Type B pancreatic cell (in vitro differentiated cells): ENCODE measurements around the gene MICALL1. TPM values are rescaled to one million over a fixed set of nuclear protein-coding genes. Genes with fewer than 3 reads are reported as not detected.
A peak's percentile ranks its signal among the peaks of the same experiment; 100 is the strongest.

ENCODE experiments used
- DNase-seq: peaks from one replicate; pipeline ENCODE4 v3.0.0; 2021; ENCODE audit warnings: mixed read lengths; ENCODE audit not compliant: unreplicated experiment; ENCODE audit errors: extremely low spot score
- H3K27ac Mint-ChIP-seq: 2 replicates; pipeline ENCODE4 v1.8.0; 2021; ENCODE audit warnings: mild to moderate bottlenecking, mixed read lengths
- H3K27me3 Mint-ChIP-seq: 2 replicates; pipeline ENCODE4 v1.8.0; 2021; ENCODE audit warnings: mixed read lengths
- H3K36me3 Mint-ChIP-seq: 2 replicates; pipeline ENCODE4 v1.8.0; 2021; ENCODE audit warnings: mixed read lengths
- H3K4me1 Mint-ChIP-seq: one replicate; pipeline ENCODE4 v1.8.0; 2021; ENCODE audit warnings: mixed read lengths; ENCODE audit not compliant: unreplicated experiment
- H3K4me3 Mint-ChIP-seq: 2 replicates; pipeline ENCODE4 v1.8.0; 2021; ENCODE audit warnings: mild to moderate bottlenecking, mixed read lengths
- H3K9me3 Mint-ChIP-seq: 2 replicates; pipeline ENCODE4 v1.8.0; 2021; ENCODE audit warnings: mixed read lengths
- CTCF ChIP-seq: fragments of 200-600 bp; sonication (generic); conservative IDR thresholded peaks from 2 replicates; pipeline ENCODE4 v1.5.0; 2021; ENCODE audit warnings: antibody characterized with exemption, mild to moderate bottlenecking
- total RNA-seq: library from RNA; stranded (reverse); gene quantifications from 2 replicates; pipeline ENCODE4 v1.2.1, GENCODE V29; 2021; ENCODE audit warnings: low replicate concordance

The MICALL1 gene
- total RNA-seq, 1 donor from 2014 or later, result 56.5 TPM

- no peak overlapping the region for H3K4me3 Mint-ChIP-seq
- peaks cover 4% of the 10 kb centered on the region for H3K36me3 Mint-ChIP-seq
- H3K9me3 Mint-ChIP-seq, result no peaks in the 10 kb centered on the region
- no peaks in the 10 kb centered on the region for H3K27me3 Mint-ChIP-seq
- DNase-seq, result no peak
- H3K4me1 Mint-ChIP-seq, result peaks cover 18% of the 10 kb centered on the region
- no peak for TF ChIP-seq CTCF
- H3K27ac Mint-ChIP-seq, result no peak overlapping the region
Measured at GRCh38 chr22:37931893-37932389, 25.8 kb downstream of the MICALL1 start.

- H3K9me3 Mint-ChIP-seq, result no peaks in the 10 kb centered on the region
Measured at GRCh38 chr22:37932401-37932800, 26.3 kb downstream of the MICALL1 start.

GRCh38 chr22:37932821-37933578 lies 26.9 kb downstream of the MICALL1 start:
- no peaks in the 10 kb centered on the region for H3K27me3 Mint-ChIP-seq
- H3K9me3 Mint-ChIP-seq, result no peaks in the 10 kb centered on the region
- TF ChIP-seq CTCF, result no peak
- H3K27ac Mint-ChIP-seq, result peak overlapping the region; percentile 78
- peaks cover 8% of the 10 kb centered on the region for H3K36me3 Mint-ChIP-seq
- no peak overlapping the region for H3K4me3 Mint-ChIP-seq
- no peak for DNase-seq
- peaks cover 18% of the 10 kb centered on the region for H3K4me1 Mint-ChIP-seq

More at GRCh38 chr22:37932401-37932800, 26.3 kb downstream of the MICALL1 start:
- TF ChIP-seq CTCF, result no peak
- peaks cover 18% of the 10 kb centered on the region for H3K4me1 Mint-ChIP-seq
- H3K27me3 Mint-ChIP-seq, result no peaks in the 10 kb centered on the region
- no peak for DNase-seq
- no peak overlapping the region for H3K27ac Mint-ChIP-seq
- no peak overlapping the region for H3K4me3 Mint-ChIP-seq
- peaks cover 4% of the 10 kb centered on the region for H3K36me3 Mint-ChIP-seq

- peak; percentile 94 for TF ChIP-seq CTCF
- peak; percentile 87 for DNase-seq
- Mint-ChIP-seq H3K9me3 (no peaks in the 10 kb centered on the region), H3K27ac (peak overlapping the region; percentile 78), H3K4me3 (no peak overlapping the region), H3K4me1 (peaks cover 18% of the 10 kb centered on the region), H3K27me3 (no peaks in the 10 kb centered on the region), H3K36me3 (peaks cover 4% of the 10 kb centered on the region)
Measured at GRCh38 chr22:37933711-37934376, 27.7 kb downstream of the MICALL1 start.

- DNase-seq, result no peak
- Mint-ChIP-seq H3K4me1 (no peaks in the 10 kb centered on the region), H3K27ac (no peak overlapping the region), H3K9me3 (no peaks in the 10 kb centered on the region), H3K36me3 (peaks cover 12% of the 10 kb centered on the region), H3K4me3 (no peak overlapping the region), H3K27me3 (no peaks in the 10 kb centered on the region)
- TF ChIP-seq CTCF, result no peak
Measured at GRCh38 chr22:37940698-37941376, 34.7 kb downstream of the MICALL1 start.
